ENCODE data around the gene YIPF3. TPM values are rescaled to one million over a fixed set of nuclear protein-coding genes. Genes with fewer than 3 reads are reported as not detected.

The YIPF3 gene
- polyA plus RNA-seq, 1 donor from 2014 or later: 244 TPM

Small RNA genes lying within 50 kb of the gene (small RNA-seq; reads per million reads assigned to genes)
- gene RF00426 (0 reads per million in 3 experiments), gene RNU6-1113P (0 reads per million in 3 experiments)

Other genes starting within 250 kb of the YIPF3 start
- gene SLC22A7, start 218.7 kb downstream of the YIPF3 start, polyA plus RNA-seq: 2.3 and 2.4 TPM in 2 replicates
- 3.7 and 11.6 TPM in 2 replicates for gene CRIP3, start 208.1 kb downstream of the YIPF3 start, polyA plus RNA-seq
- 11.7 and 16.1 TPM in 2 replicates for gene ZNF318, start 147.3 kb downstream of the YIPF3 start, polyA plus RNA-seq
- gene ABCC10, start 89.4 kb downstream of the YIPF3 start, polyA plus RNA-seq: 22.4 and 29.6 TPM in 2 replicates
- gene DLK2, start 61.4 kb downstream of the YIPF3 start, polyA plus RNA-seq: 17.2 and 19.8 TPM in 2 replicates
- 11.4 and 12.6 TPM in 2 replicates for gene TJAP1, start 39.4 kb downstream of the YIPF3 start, polyA plus RNA-seq
- 4.7 and 6.9 TPM in 2 replicates for gene LRRC73, start 6.6 kb downstream of the YIPF3 start, polyA plus RNA-seq
- 62.0 and 88.7 TPM in 2 replicates for gene POLR1C, start 163 bp upstream of the YIPF3 start, polyA plus RNA-seq
- 28.5 and 36.0 TPM in 2 replicates for gene XPO5, start 59.1 kb upstream of the YIPF3 start, polyA plus RNA-seq
- gene POLH, start 59.3 kb upstream of the YIPF3 start, polyA plus RNA-seq: 6.5 and 9.1 TPM in 2 replicates
- gene GTPBP2, start 112.3 kb upstream of the YIPF3 start, polyA plus RNA-seq: 103 and 117 TPM in 2 replicates
- 43.2 and 64.2 TPM in 2 replicates for gene MAD2L1BP, start 118.9 kb upstream of the YIPF3 start, polyA plus RNA-seq
- gene RSPH9, start 128.1 kb upstream of the YIPF3 start, polyA plus RNA-seq: 0.88 and 1.8 TPM in 2 replicates
- gene MRPS18A, start 170.9 kb upstream of the YIPF3 start, polyA plus RNA-seq: 39.6 and 52.4 TPM in 2 replicates

All from neural cell (in vitro differentiated cells).